Calu3 (cell line): ENCODE measurements around the gene FOXD4. TPM values are rescaled to one million over a fixed set of nuclear protein-coding genes. Genes with fewer than 3 reads are reported as not detected.
"Not testable (repeated sequence)": the region's sequence is repeated elsewhere in the genome, so short reads cannot be mapped to it uniquely, and the experiment has no call there.

Source experiments
- BruUV-seq: library from RNA; stranded (reverse); fragments of 400-500 nt; replicated peaks from 2 replicates; lab custom pipeline; 2021; lab: Mats Ljungman, UMichigan
- CTCF ChIA-PET: fragments of 300-600 bp; sonication (Branson Sonifier 250); formaldehyde crosslinking; loops from one replicate; lab custom pipeline; 2022; ENCODE audit warnings: antibody characterized with exemption; lab: Charles Lee
- DNase-seq: peaks from one replicate; pipeline ENCODE4 v3.0.0; 2022
- H3K27ac Mint-ChIP-seq: one replicate; pipeline ENCODE4 v1.8.0; 2022; ENCODE audit warnings: mixed read lengths; ENCODE audit not compliant: unreplicated experiment
- H3K27me3 Mint-ChIP-seq: one replicate; pipeline ENCODE4 v1.8.0; 2022; ENCODE audit warnings: mixed read lengths; ENCODE audit not compliant: unreplicated experiment
- H3K36me3 Mint-ChIP-seq: one replicate; pipeline ENCODE4 v1.8.0; 2022; ENCODE audit warnings: mild to moderate bottlenecking, moderate library complexity, mixed read lengths; ENCODE audit not compliant: insufficient read depth, unreplicated experiment
- H3K4me1 Mint-ChIP-seq: one replicate; pipeline ENCODE4 v1.8.0; 2022; ENCODE audit warnings: mild to moderate bottlenecking, low read depth, mixed read lengths; ENCODE audit not compliant: unreplicated experiment
- H3K4me3 Mint-ChIP-seq: one replicate; pipeline ENCODE4 v1.8.0; 2022; ENCODE audit warnings: mild to moderate bottlenecking, low read depth, moderate library complexity, mixed read lengths; ENCODE audit not compliant: unreplicated experiment
- H3K9me3 Mint-ChIP-seq: one replicate; pipeline ENCODE4 v1.8.0; 2022; ENCODE audit warnings: low read depth, mixed read lengths; ENCODE audit not compliant: unreplicated experiment
- intact Hi-C: fragments of 100-400 bp; cut with micrococcal nuclease; formaldehyde crosslinking; loops from one replicate; pipeline ENCODE4 v1.10.0; 2022; ENCODE audit not compliant: unreplicated experiment
- total RNA-seq: library from RNA; stranded (reverse); gene quantifications from 2 replicates; pipeline ENCODE4 v1.2.3, GENCODE V29; 2022

Gene FOXD4
- total RNA-seq, 1 experiment from 2014 or later, result 1.7 TPM

- H3K4me1 Mint-ChIP-seq, intact Hi-C loops, CTCF ChIA-PET, H3K27ac Mint-ChIP-seq, H3K9me3 Mint-ChIP-seq, H3K36me3 Mint-ChIP-seq, BruUV-seq, DNase-seq: not testable (repeated sequence)
- H3K4me3 Mint-ChIP-seq, result peak overlapping the region; percentile 68
- peaks cover 39% of the 10 kb centered on the region for H3K27me3 Mint-ChIP-seq
These were observed 4.5 kb downstream of the FOXD4 start for GRCh38 chr9:113468-114266.

GRCh38 chr9:112589-113467 lies 5.4 kb downstream of the FOXD4 start:
- H3K4me1 Mint-ChIP-seq, BruUV-seq, H3K36me3 Mint-ChIP-seq, intact Hi-C loops, H3K9me3 Mint-ChIP-seq, H3K4me3 Mint-ChIP-seq, CTCF ChIA-PET, DNase-seq, H3K27ac Mint-ChIP-seq: not testable (repeated sequence)
- peaks cover 41% of the 10 kb centered on the region for H3K27me3 Mint-ChIP-seq

- BruUV-seq, intact Hi-C loops, H3K27ac Mint-ChIP-seq, H3K36me3 Mint-ChIP-seq, DNase-seq, CTCF ChIA-PET, H3K4me1 Mint-ChIP-seq, H3K4me3 Mint-ChIP-seq, H3K9me3 Mint-ChIP-seq: not testable (repeated sequence)
- H3K27me3 Mint-ChIP-seq, result peaks cover 38% of the 10 kb centered on the region
These were observed 7.5 kb downstream of the FOXD4 start for GRCh38 chr9:110672-111071.

GRCh38 chr9:109540-109939 lies 8.7 kb downstream of the FOXD4 start:
- peaks cover 27% of the 10 kb centered on the region for H3K27me3 Mint-ChIP-seq
- H3K27ac Mint-ChIP-seq, CTCF ChIA-PET, H3K4me3 Mint-ChIP-seq, H3K9me3 Mint-ChIP-seq, H3K4me1 Mint-ChIP-seq, DNase-seq, intact Hi-C loops, BruUV-seq, H3K36me3 Mint-ChIP-seq: not testable (repeated sequence)

- H3K4me1 Mint-ChIP-seq, H3K36me3 Mint-ChIP-seq, BruUV-seq, CTCF ChIA-PET, H3K27ac Mint-ChIP-seq, H3K9me3 Mint-ChIP-seq, H3K4me3 Mint-ChIP-seq, DNase-seq, intact Hi-C loops: not testable (repeated sequence)
- peaks cover 22% of the 10 kb centered on the region for H3K27me3 Mint-ChIP-seq
These were observed 9.3 kb downstream of the FOXD4 start for GRCh38 chr9:108742-109495.

GRCh38 chr9:105991-106390 lies 12.2 kb downstream of the FOXD4 start:
- H3K4me3 Mint-ChIP-seq, H3K27ac Mint-ChIP-seq, BruUV-seq, DNase-seq, CTCF ChIA-PET, intact Hi-C loops, H3K9me3 Mint-ChIP-seq, H3K4me1 Mint-ChIP-seq, H3K36me3 Mint-ChIP-seq: not testable (repeated sequence)
- H3K27me3 Mint-ChIP-seq, result peaks cover 34% of the 10 kb centered on the region

GRCh38 chr9:100430-100829 lies 17.8 kb downstream of the FOXD4 start:
- CTCF ChIA-PET, intact Hi-C loops, H3K36me3 Mint-ChIP-seq, DNase-seq, H3K9me3 Mint-ChIP-seq, BruUV-seq, H3K4me3 Mint-ChIP-seq, H3K27ac Mint-ChIP-seq, H3K4me1 Mint-ChIP-seq: not testable (repeated sequence)
- H3K27me3 Mint-ChIP-seq, result peaks cover 14% of the 10 kb centered on the region

GRCh38 chr9:99867-100266 lies 18.4 kb downstream of the FOXD4 start:
- H3K27ac Mint-ChIP-seq, intact Hi-C loops, BruUV-seq, CTCF ChIA-PET, H3K9me3 Mint-ChIP-seq, H3K36me3 Mint-ChIP-seq, DNase-seq, H3K4me1 Mint-ChIP-seq, H3K4me3 Mint-ChIP-seq: not testable (repeated sequence)
- peaks cover 19% of the 10 kb centered on the region for H3K27me3 Mint-ChIP-seq

- H3K4me3 Mint-ChIP-seq, H3K9me3 Mint-ChIP-seq, DNase-seq, BruUV-seq, intact Hi-C loops, H3K27ac Mint-ChIP-seq, H3K36me3 Mint-ChIP-seq, CTCF ChIA-PET, H3K4me1 Mint-ChIP-seq: not testable (repeated sequence)
- H3K27me3 Mint-ChIP-seq, result peaks cover 25% of the 10 kb centered on the region
These were observed 19.4 kb downstream of the FOXD4 start for GRCh38 chr9:98775-99174.
